ENCODE results near the gene WWC2. TPM values are rescaled to one million over a fixed set of nuclear protein-coding genes. Genes with fewer than 3 reads are reported as not detected.
"Not testable (repeated sequence)": the region's sequence is repeated elsewhere in the genome, so short reads cannot be mapped to it uniquely, and the experiment has no call there.

WWC2 gene
- total RNA-seq, 1 donor from 2014 or later = 11.1 TPM

DNA sequence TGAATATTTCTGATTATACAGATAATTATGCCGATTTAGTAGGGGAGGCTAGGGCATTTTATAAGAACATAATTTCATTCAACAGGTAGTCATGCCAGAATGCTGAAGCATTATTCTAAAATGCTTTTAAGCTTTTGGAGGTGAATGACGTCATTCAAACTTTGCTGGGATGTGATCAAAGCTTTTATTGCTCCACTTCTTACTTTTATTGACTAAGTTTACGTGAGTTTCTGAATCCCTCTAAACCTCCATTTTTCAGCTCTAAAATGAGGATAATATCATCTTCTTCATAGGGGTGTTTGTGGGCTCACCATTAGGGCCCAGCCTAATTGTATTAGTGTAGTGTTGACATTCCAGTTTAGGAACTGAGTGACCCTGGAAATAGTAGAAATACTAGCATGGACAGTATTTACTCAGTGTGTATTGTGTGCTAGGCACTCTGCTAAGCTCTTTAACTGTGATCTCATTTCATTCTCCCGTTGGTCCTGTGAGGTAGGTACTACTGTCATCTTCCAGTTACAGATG is 3.0 kb downstream of the WWC2 start:
- peak; percentile 68 for ATAC-seq

DNA sequence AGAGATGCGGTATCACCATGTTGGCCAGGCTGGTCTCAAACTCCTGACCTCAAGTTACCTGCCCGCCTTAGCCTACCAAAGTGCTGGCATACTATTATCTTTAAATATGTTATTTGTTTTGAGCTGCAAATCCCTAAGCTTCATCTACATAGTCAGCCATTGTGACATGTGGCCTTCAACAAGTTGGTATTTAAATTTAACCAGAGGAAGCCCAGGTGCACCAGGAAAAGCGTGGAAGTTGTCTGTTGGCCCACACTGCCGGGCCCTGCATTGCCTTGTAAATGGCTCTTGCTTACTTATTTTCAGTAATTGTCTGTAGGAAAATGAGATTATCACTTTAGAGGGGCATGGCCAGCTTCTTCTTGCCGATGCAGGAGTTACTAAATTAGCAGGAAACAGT is 6.0 kb downstream of the WWC2 start:
- ATAC-seq = no peak

DNA sequence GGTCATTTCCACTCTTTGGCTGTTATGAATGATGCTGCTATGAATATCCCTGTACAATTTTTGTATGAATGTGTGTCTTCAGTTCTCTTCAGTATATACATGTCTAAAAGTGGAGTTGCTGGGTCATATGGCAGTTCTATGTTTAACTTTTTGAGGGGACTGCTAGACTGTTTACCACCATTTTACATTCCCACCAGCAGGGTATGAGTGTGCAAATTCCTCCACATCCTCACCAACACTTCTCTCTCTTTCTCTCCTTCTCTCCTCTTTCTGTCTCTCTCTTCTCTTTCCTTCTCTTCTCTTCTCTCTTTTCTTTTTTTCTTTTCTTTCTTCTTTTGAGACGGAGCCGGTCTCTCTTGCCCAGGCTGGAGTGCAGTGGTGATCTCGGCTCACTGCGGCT is 7.8 kb downstream of the WWC2 start:
- ATAC-seq = no peak

DNA sequence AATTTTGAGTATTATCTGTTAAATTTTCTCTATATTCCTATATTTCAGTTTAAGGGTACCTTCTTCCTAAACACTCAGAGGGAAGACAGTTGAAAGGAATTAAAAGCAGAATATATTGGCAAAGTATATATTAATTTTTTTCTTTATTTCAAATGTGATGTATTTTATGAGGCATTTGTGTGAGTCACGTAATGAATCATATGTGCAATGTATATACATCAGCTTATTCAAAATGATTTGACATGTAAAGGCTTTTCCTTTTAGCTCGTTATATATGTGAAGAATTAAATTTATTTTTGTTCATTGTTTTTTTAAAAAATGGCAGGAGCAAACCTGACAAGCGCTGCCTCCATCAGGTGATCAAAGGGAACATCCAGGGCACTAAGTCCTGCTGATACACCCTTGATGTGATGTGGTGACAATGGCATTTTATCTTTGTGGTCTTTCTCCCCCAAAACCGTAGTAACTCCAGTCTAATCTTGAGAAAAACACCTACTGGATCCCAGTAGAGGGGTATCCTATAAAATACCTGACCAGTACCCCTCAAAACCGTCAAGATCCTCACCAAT is 8.9 kb downstream of the WWC2 start:
- peak; percentile 48 for ATAC-seq

DNA sequence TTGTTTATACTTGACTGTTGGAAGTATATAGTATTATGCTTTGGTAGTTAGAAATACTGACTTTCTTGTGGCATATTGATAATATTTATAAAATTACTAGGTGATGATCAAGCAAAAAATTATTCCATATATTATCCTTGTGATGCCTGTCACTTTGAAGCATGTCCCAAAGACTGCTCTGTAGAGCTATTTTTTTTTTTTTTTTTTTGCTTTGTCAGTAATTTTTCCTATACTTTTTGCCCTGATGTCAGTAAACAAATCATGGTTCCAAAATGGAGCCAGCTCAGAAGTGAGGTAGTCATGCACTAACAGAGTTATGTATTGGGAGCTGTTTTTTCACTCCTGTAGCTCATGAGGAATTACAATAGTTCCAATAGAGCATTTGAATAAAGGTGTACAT is 11.2 kb downstream of the WWC2 start:
- no peak for ATAC-seq

DNA sequence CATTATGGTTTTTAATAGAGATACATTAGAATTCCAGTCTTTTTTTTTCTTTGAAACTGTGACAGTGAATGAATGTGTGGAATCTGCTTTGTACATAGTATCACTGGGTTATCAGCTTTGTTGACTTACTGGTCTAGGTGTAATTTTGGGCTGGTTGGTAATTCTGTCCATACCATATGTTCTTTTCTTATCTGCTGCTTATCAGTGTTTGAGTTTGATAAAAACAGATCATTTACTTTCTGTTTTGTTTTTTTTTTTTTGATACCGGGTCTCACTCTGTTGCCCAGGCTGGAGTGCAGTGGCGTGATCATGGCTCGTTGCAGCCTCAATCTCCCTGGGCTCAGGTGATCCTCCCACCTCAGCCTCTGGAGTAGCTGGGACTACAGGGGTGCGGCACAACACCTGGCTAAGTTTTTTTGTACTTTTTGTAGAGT is 12.4 kb downstream of the WWC2 start:
- ATAC-seq = no peak

DNA sequence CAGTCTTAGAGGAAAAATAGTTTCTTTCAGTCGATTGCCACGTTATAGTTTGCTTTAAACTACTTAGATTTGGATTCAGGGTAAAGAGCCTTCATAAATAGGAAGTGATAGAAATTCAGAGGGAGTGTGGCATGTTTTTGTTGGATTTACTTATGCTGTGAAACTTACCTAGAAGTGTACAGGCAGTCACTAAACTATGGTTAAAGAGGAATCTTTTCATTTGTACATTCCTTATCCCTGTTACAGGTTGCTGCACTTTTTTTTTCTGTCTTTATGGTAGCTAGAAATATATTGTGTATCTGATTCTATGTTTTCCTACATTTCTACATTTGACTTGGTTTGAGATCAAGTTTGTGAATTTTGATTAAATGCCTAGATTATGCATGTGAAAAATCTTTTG is 19.1 kb downstream of the WWC2 start:
- ATAC-seq = no peak

DNA sequence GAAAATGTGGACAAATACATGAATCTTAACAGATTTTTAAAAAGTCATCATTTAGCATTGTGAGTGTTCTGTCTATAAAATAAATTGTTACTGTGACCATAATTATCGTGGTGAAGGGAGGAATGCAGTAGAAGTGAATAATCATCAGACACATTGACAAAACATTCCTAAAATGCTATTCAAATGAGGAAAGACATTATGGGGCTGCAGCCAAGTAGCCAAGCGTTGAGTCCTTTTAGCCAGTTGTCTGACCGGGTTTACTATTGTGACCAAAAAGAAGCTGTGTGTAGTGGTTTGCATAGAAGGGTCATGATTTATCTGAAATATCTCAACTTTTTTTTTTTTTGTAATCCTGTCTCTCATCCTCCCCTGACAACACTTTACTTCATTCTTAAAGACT is 19.5 kb downstream of the WWC2 start:
- ATAC-seq = no peak

DNA sequence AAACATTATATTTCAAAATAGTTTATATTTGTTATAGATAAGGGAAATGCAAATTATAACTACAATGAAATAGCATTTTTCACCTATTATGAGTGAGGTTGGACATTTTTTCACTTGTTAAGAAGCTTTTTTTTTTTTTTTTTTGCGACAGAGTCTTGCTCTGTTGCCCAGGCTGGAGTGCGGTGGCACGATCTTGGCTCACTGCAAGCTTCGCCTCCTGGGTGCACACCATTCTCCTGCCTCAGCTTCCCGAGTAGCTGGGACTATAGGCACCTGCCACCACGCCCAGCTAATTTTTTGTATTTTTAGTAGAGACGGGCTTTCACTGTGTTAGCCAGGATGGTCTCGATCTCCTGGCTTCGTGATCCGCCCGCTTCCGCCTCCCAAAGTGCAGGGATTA is 22.6 kb downstream of the WWC2 start:
- ATAC-seq = not testable (repeated sequence)

DNA sequence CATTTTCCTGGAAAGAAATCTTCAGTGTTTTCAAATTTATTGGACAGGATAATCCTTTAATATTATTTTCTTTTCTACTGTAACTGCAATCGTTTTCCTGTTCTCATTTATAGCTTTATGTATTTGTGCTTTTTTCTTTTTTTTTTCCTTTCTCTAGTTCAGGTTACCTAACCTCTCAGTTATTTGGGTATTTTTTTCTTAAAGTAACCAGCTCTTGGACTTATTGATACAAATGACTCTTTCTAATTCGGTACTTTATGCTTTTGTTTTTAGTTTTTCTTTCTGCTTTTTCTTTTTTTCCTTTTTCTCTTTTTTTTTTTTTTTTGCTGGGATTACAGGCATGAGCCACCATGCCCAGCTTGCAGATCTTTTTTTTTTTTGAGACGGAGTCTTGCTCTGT is 25.2 kb downstream of the WWC2 start:
- no peak for ATAC-seq

DNA sequence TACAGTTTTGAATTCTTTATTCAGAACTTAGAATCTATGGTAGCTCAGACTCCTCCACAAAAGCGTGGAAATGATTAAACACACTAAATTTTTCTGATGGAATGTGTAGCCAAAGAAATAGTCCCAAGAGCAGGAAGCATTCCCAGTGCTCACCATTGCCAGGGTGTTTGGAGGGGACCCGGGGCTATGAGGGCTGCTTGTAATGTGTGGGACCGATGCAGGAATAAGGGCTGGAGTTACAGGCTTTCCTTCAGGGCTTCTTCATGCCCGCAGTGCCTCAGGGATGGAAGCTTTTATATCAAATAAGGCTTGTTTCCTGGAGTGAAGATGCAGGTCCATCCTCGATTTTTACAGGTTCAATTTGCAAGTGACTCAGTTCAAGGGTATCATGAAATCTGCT is 25.8 kb downstream of the WWC2 start:
- ATAC-seq = no peak

DNA sequence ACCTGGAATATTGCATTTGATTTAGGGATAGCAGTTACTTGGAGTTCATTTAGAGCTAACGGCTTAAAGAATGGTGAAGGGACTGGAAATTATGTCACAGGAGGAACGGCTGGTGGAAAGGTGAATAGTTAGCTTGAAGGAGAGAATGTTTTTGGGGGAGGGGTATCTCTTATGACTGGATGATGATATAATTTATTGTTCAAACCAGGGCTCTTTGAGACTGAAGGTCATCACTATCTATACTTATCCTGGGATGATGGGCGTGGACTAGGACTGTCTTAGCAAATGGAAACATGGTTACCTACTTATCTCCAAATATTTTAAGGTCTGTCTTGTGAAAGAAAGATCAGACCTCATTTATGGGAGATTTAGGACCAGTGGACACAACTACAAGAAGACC is 30.1 kb downstream of the WWC2 start:
- ATAC-seq = no peak

DNA sequence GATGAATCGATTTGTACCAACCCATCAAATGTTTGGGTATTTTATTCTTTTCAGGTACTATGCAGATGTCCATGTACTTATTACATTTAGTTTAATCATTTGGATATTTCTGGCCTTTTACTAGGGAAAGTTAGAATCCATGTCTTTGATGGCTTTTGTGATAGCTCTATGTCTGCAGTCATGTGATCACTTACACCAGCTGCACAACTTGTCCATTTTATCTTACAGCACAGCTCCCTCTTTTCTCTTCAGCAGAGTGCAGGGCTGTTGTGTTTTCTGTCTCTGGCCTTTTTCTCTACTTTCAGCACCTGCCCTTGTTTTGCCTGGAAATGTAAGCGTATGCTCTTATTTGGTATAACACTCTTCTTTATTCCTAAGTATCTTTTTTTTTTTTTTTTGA is 30.6 kb downstream of the WWC2 start:
- ATAC-seq = no peak

DNA sequence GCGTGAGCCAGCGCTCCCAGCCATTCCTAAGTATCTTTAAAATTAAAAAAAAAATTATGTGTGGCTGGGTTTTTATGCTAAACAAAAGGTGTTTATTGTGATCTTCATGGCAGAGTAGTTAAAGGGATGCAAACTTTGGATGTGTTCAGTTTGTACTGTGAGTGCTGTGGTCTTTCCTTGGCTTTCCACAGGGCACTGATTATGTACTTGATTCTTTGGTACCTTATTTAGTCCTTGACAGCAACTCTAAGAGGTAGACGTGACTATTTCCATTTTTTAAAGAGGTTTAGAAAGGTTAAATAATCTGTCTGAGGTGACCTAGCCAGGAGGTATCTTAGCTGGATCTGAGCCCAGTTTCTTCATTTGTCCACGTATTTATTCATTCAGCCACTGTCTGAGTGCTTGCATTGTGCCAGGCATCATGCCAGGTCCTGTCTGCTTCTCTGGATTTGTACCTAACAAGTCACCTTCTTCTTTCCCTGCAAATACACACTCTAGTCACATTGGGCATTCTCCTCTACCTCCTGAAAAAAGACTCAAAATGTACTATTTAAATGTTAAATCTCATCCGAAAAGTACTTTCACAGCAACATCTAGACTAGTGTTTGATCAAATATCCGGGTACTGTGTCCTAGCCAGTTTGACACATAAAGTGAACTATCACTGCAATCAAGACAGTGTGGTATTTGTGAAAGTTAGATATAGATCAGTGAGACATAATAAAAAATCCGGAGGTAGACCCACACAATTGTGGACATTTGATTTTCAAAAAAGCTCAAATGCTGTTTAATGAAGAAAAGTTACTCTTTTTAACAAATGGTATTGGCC is 31.5 kb downstream of the WWC2 start:
- no peak for ATAC-seq

DNA sequence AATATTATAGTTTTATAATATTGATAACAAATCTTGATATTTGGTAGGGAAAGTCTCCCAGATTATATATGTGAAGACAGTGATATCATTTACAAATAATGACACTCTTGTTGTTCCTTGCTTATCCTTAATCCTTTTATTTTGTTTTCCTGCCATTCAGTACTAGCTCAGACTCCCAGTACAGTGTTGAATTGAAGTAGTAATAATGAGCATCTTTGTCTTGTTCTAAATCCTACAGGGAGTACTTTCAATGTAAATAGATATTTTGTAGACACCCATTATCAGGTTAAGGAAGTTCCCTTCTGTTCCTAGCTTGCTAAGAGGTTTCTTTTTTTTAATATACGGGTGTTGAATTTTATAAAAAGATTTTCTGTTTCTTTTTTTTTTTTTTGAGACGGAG is 33.0 kb downstream of the WWC2 start:
- no peak for ATAC-seq

DNA sequence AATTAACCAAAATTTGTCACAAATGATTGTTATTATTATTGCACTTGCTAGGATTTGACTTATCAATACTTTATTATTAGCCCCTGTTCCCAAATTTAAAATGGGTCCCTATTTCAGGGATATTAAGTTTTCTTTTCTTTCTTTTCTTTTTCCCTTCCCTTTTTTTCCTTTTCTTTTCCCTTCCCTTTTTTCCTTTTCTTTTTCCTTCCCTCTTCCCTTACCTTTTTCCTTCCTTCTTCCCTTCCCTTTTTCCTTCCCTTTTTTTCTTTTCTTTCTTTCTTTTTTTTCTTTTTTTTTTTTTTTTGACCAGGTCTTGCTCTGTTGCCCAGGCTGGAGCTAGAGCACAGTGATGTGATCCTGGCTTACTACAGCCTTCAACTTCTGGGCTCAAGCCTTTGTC is 33.8 kb downstream of the WWC2 start:
- ATAC-seq = no peak

DNA sequence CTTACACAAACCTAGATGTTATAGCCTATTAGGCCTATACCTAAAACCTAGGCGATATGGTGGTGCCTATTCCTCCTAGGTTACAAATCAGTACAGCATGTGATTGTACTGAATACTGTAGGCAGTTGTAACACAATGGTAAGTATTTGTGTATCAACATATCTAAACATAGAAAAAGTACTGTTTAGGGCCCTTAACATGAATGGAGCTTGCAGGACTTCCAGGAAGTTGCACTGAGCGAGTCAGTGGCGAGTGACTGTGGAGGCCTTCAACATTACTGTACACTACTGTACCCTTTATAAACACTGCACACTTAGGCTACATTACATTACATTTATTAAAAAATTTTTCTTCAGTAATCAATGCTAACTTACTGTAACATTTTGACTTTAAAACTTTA is 37.8 kb downstream of the WWC2 start:
- no peak for ATAC-seq

DNA sequence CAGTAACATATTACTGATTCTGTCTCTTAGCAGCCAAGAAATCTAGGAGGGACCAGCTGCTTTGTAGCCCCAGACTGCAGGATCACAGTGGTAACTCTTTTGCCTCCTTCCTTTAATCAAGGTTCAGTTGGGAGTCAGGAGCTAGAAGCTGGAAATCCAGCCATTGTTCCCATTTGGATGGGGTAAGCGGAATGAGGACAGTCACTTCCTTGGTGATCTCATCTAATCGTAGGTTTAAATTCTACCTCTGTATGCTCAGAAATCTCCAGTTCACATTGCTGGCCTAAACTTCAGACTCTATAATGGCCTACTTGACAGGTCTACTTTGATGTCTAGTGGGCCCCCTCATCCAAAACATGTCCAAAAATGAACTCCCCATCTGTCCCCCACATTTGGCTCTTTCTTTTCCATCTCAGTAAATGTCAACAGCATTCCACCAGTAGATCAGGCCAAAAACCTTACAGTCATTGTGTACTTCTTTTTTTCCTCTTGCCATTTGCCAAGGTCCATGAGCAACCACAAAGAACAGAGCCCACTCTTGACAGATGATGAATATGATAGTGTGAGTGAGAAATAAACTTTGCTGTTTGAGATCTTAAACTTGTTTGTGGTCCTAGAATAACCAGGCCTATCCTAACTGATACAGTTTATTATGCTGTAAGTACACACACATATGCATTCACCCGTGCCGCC is 40.1 kb downstream of the WWC2 start:
- ATAC-seq = no peak

DNA sequence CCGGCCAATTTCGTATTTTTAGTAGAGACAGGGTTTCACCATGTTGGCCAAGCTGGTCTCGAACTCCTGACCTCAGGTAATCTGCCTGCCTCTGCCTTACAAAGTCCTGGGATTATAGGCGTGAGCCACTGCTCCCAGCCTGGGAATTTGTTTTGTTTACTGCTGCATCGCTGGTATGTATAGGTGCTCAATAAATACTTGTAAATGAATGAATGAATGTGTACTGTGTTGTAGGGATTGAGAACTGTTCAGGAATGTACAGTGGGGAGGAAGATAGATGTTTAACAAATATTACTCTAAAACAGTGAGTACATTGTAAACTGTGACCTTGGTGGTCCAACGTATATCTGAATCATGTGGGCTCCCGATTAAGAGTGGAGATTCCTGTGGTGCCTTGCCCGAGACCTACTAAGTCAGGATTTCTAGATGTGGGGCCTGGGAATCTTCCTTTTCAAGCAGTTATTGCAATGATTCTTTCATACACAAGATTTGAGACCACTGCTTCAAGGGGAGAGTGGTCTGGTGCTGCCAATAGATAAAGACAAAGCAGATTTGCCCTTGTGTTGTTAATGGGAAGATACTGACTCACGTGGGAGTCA is 41.0 kb downstream of the WWC2 start:
- no peak for ATAC-seq

DNA sequence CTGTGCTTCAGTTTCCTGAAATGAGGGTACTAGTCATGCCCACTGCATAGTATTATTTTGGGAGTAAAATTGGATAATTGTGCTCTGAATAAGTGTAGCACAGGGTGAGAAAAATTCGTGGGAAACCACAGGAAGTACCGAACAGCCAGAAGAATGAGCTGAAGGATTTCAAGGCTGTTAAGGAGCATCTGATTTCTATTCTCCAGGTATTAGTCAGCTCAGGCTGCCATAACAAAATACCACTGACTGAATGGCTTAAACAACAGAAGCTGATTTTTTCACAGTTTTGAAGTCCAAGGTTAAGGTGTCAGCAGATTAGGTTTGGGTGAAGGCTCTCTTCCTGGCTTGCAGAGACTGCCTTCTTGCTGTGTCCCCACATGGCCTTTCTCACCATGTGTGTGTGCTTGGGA is 41.9 kb downstream of the WWC2 start:
- ATAC-seq = no peak

DNA sequence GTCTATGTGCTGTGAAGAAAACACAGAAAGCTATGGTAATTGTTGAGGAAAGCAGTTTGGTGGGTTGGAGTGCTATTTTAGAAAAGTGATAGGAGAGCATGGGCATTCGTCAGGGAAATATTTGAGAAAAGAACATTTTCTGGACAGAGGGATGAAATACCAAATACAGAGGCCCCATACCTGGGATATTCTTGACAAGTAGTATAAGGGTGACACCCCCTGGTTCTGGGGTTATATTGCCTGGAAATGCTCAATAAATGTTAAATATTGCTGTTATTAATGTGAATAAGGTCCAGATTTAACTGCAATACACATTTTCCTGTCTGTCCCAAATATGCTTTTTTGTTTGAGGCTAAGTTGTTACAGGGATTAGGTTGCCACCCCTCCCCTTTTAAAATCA is 42.9 kb downstream of the WWC2 start:
- no peak for ATAC-seq

DNA sequence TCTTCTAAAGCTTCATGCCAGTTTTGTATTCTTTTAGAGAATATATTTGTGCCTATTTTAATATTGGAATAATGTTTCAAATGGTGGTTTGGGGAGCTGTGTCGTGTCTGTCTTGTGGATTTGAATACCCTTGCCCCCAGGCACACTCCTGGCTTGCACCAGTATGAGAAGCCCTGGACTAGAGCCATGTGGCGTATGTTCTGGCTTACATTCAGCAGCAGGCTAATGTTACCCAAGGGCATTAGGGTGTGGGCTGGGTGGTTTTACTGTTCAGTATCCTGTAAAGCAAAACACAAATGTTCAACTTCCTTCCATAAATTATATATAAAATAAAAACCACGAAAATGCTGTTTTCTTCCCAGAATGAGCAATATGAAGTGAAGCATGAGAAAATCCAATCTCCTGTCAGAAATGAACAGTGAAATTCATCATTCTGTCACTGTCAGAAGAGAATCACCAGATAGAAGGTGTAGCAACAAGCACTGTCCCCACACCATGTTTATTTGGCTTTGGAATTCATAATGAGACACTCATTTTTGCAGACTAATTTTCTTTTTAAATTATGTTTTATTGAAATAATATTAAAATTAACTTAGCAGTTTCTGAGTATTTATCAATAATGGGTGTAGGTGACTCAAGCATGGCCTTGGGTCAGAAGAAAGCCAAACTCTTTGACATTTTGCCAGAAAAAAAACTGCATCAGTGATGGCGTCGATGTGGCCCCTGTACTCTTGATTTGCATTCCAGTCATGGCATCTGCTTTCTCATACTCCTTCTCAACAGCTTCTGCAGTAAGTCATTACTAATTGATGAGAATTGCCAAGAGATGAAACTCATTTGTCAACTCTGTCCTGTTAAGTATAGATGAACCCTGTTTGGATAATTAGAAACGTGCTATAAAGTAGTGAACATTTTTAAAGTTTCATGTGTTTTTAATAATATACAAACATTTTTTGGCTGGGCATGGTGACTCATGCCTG is 43.8 kb downstream of the WWC2 start:
- peak; percentile 54 for ATAC-seq

Data from esophagus mucosa (tissue), 1 donor.